Fibroblast of villous mesenchyme (primary cell): ENCODE results near the gene RPRD1A. TPM values are rescaled to one million over a fixed set of nuclear protein-coding genes. Genes with fewer than 3 reads are reported as not detected.
"Not testable (repeated sequence)": the region's sequence is repeated elsewhere in the genome, so short reads cannot be mapped to it uniquely, and the experiment has no call there.

ENCODE experiments used
- DNase-seq: peaks from one replicate; pipeline ENCODE4 v3.0.0-alpha.2; 2010; ENCODE audit warnings: low read depth
- H3K4me3 ChIP-seq: 2 replicates; pipeline ENCODE4 v1.5.1; 2011; ENCODE audit warnings: low read depth, mild to moderate bottlenecking, low read length
- CTCF ChIP-seq: IDR thresholded peaks from 2 replicates; pipeline ENCODE4 v1.5.1; 2012; ENCODE audit warnings: low read depth, mild to moderate bottlenecking, low read length; ENCODE audit not compliant: insufficient read depth
- total RNA-seq: library from RNA; depleted of rRNA; stranded (reverse); fragments of >200 nt; gene quantifications from 2 replicates; pipeline ENCODE4 v1.2.3, GENCODE V29; 2012

Gene RPRD1A
- 38.0 and 70.4 TPM in 2 replicates for total RNA-seq

GRCh38 chr18:36067055-36067957, at the start of gene RPRD1A:
Gene RPRD1A, minus strand, starts transcription at chr18:36067559. Its CDS starts 155 bp downstream, at chr18:36067404.
- DNase-seq: peak; percentile 96
- TF ChIP-seq CTCF: no peak
- H3K4me3 ChIP-seq: peak within 1 kb of the TSS; percentile 98

GRCh38 chr18:36116771-36117170, 49.4 kb upstream of the RPRD1A start:
- DNase-seq, H3K4me3 ChIP-seq: not testable (repeated sequence)

GRCh38 chr18:36114738-36115137, 47.4 kb upstream of the RPRD1A start:
- no peak overlapping the region for H3K4me3 ChIP-seq
- DNase-seq: no peak
- no peak for TF ChIP-seq CTCF

- H3K4me3 ChIP-seq: no peak overlapping the region
- peak; percentile 53 for DNase-seq
- TF ChIP-seq CTCF: no peak
Measured at GRCh38 chr18:36114251-36114650, 46.9 kb upstream of the RPRD1A start.

GRCh38 chr18:36112302-36112701, 44.9 kb upstream of the RPRD1A start:
- no peak for DNase-seq
- TF ChIP-seq CTCF: no peak
- H3K4me3 ChIP-seq: no peak overlapping the region

- no peak for TF ChIP-seq CTCF
- no peak overlapping the region for H3K4me3 ChIP-seq
- no peak for DNase-seq
Measured at GRCh38 chr18:36109737-36110136, 42.4 kb upstream of the RPRD1A start.

GRCh38 chr18:36108601-36109000, 41.2 kb upstream of the RPRD1A start:
- TF ChIP-seq CTCF: no peak
- no peak overlapping the region for H3K4me3 ChIP-seq
- DNase-seq: no peak
